Measurements from ENCODE around the gene SLC31A1. TPM values are rescaled to one million over a fixed set of nuclear protein-coding genes. Genes with fewer than 3 reads are reported as not detected.

SLC31A1 gene
- 43.4 TPM for total RNA-seq
- long read RNA-seq, full-length matches to known transcripts, result 52 of 60 reads
- long read RNA-seq, partial matches to known transcripts, result 6 of 60 reads
- long read RNA-seq, other reads (novel, unspliced or antisense), result 2 of 60 reads

GRCh38 chr9:113221003-113221799, at the start of gene SLC31A1, which contains the start of gene FKBP15:
SLC31A1 (plus strand) TSS chr9:113221544; CDS start chr9:113256149, 34,605 bp downstream.
FKBP15 (minus strand) TSS chr9:113221277; CDS start chr9:113221243, 34 bp downstream.
- peaks cover 46% of the 10 kb centered on the region for H3K4me1 ChIP-seq
- TF ChIP-seq CTCF (IDR thresholded peaks at IDR 0.05), result no peak
- intact Hi-C loops (cut with DNase I), result no loop called here

GRCh38 chr9:113173341-113173740, 48.0 kb upstream of the SLC31A1 start:
- Histone ChIP-seq H3K9me3 (no peaks in the 10 kb centered on the region), H3K27me3 (no peaks in the 10 kb centered on the region), H3K36me3 (peaks cover 94% of the 10 kb centered on the region), H3K27ac (no peak overlapping the region), H3K4me1 (no peaks in the 10 kb centered on the region), H3K4me3 (no peak overlapping the region)
- no peak for DNase-seq
- intact Hi-C loops (cut with DNase I), result no loop called here
- ATAC-seq, result no peak
- no peak for TF ChIP-seq CTCF (IDR thresholded peaks at IDR 0.05)

More at GRCh38 chr9:113221003-113221799, at the start of gene SLC31A1, which contains the start of gene FKBP15:
- H3K27ac ChIP-seq, result peak within 1 kb of the TSS; percentile 88
- H3K27me3 ChIP-seq, result no peaks in the 10 kb centered on the region
- ATAC-seq, result peak; percentile 98
- peak within 1 kb of the TSS; percentile 77 for H3K4me3 ChIP-seq
- DNase-seq, result peak; percentile 99
- H3K36me3 ChIP-seq, result no peaks in the 10 kb centered on the region
- no peaks in the 10 kb centered on the region for H3K9me3 ChIP-seq

GRCh38 chr9:113176803-113177202, 44.5 kb upstream of the SLC31A1 start:
- DNase-seq, result no peak
- Histone ChIP-seq H3K27me3 (no peaks in the 10 kb centered on the region), H3K27ac (no peak overlapping the region), H3K9me3 (no peaks in the 10 kb centered on the region), H3K36me3 (peaks cover 95% of the 10 kb centered on the region), H3K4me1 (no peaks in the 10 kb centered on the region), H3K4me3 (no peak overlapping the region)
- TF ChIP-seq CTCF (IDR thresholded peaks at IDR 0.05), result no peak
- ATAC-seq, result peak; percentile 82
- intact Hi-C loops (cut with DNase I), result no loop called here

GRCh38 chr9:113177251-113177650, 44.1 kb upstream of the SLC31A1 start:
- intact Hi-C loops (cut with DNase I), result no loop called here
- H3K27me3 ChIP-seq, result no peaks in the 10 kb centered on the region
- ATAC-seq, result peak; percentile 47
- no peak overlapping the region for H3K4me3 ChIP-seq
- H3K36me3 ChIP-seq, result peaks cover 96% of the 10 kb centered on the region
- DNase-seq, result no peak
- TF ChIP-seq CTCF (IDR thresholded peaks at IDR 0.05), result no peak
- no peak overlapping the region for H3K27ac ChIP-seq
- H3K4me1 ChIP-seq, result no peaks in the 10 kb centered on the region
- no peaks in the 10 kb centered on the region for H3K9me3 ChIP-seq

- Histone ChIP-seq H3K27me3 (no peaks in the 10 kb centered on the region), H3K9me3 (no peaks in the 10 kb centered on the region), H3K4me1 (no peaks in the 10 kb centered on the region), H3K4me3 (no peak overlapping the region), H3K36me3 (peaks cover 96% of the 10 kb centered on the region), H3K27ac (no peak overlapping the region)
- TF ChIP-seq CTCF (IDR thresholded peaks at IDR 0.05), result no peak
- DNase-seq (no peak), ATAC-seq (no peak)
- intact Hi-C loops (cut with DNase I), result no loop called here
Measured at GRCh38 chr9:113178087-113178486, 43.3 kb upstream of the SLC31A1 start.
